HG03045 (cell line): Measurements from ENCODE around the gene KMT2D.

Experiments
- ATAC-seq: cut with Tn5 transposase; IDR thresholded peaks from one replicate; pipeline ENCODE4 v1.9.1; 2021; ENCODE audit warnings: mild to moderate bottlenecking, moderate library complexity; ENCODE audit not compliant: unreplicated experiment

Gene KMT2D

GRCh38 chr12:49060237-49061156 lies at the start of gene KMT2D:
Gene KMT2D (minus strand): TSS chr12:49060794. CDS start chr12:49055324, 5,470 bp downstream.
- peak; percentile 48 for ATAC-seq

GRCh38 chr12:49109641-49110463 lies 49.3 kb upstream of the KMT2D start:
- no peak for ATAC-seq

GRCh38 chr12:49108958-49109404 lies 48.4 kb upstream of the KMT2D start:
- ATAC-seq: no peak

- ATAC-seq: no peak
These were observed 45.0 kb upstream of the KMT2D start for GRCh38 chr12:49105504-49106084.

GRCh38 chr12:49104822-49105221 lies 44.2 kb upstream of the KMT2D start:
- ATAC-seq: no peak

- no peak for ATAC-seq
These were observed 39.8 kb upstream of the KMT2D start for GRCh38 chr12:49100380-49100779.

GRCh38 chr12:49098703-49099102 lies 38.1 kb upstream of the KMT2D start:
- no peak for ATAC-seq

- ATAC-seq: no peak
These were observed 37.4 kb upstream of the KMT2D start for GRCh38 chr12:49098035-49098451.

GRCh38 chr12:49097381-49097780 lies 36.8 kb upstream of the KMT2D start:
- no peak for ATAC-seq

- no peak for ATAC-seq
These were observed 34.4 kb upstream of the KMT2D start for GRCh38 chr12:49094975-49095365.

- no peak for ATAC-seq
These were observed 33.8 kb upstream of the KMT2D start, which contains the start of gene DHH for GRCh38 chr12:49094160-49094974. Gene DHH (minus strand): TSS chr12:49094801. CDS start chr12:49094512, 289 bp downstream.

- ATAC-seq: no peak
These were observed 33.2 kb upstream of the KMT2D start for GRCh38 chr12:49093792-49094159.

GRCh38 chr12:49092816-49093406 lies 32.3 kb upstream of the KMT2D start:
- ATAC-seq: no peak

- no peak for ATAC-seq
These were observed 31.7 kb upstream of the KMT2D start for GRCh38 chr12:49092086-49092815.

GRCh38 chr12:49091836-49092085 lies 31.2 kb upstream of the KMT2D start:
- no peak for ATAC-seq

- no peak for ATAC-seq
These were observed 30.7 kb upstream of the KMT2D start for GRCh38 chr12:49091056-49091835.

- ATAC-seq: no peak
These were observed 29.5 kb upstream of the KMT2D start for GRCh38 chr12:49089821-49090773.

- ATAC-seq: no peak
These were observed 28.3 kb upstream of the KMT2D start for GRCh38 chr12:49088932-49089330.
